ENCODE measurements around the gene NOG.

NOG gene

GRCh38 chr17:56602292-56603130 lies 9.0 kb downstream of the NOG start:
- no peak overlapping the region for H3K4me3 ChIP-seq (ENCODE audit: low read depth, low read length)
- TF ChIP-seq CTCF (IDR thresholded peaks at IDR 0.05; ENCODE audit: control insufficient read depth, extremely low read depth, insufficient read depth): no peak
- no peak for DNase-seq (ENCODE audit: low read depth)

- H3K4me3 ChIP-seq (ENCODE audit: low read depth, low read length): no peak overlapping the region
- no peak for TF ChIP-seq CTCF (IDR thresholded peaks at IDR 0.05; ENCODE audit: control insufficient read depth, extremely low read depth, insufficient read depth)
- no peak for DNase-seq (ENCODE audit: low read depth)
Observed at GRCh38 chr17:56603486-56604238, 10.2 kb downstream of the NOG start.

GRCh38 chr17:56604691-56605290 lies 11.3 kb downstream of the NOG start:
- no peak for TF ChIP-seq CTCF (IDR thresholded peaks at IDR 0.05; ENCODE audit: control insufficient read depth, extremely low read depth, insufficient read depth)
- no peak overlapping the region for H3K4me3 ChIP-seq (ENCODE audit: low read depth, low read length)
- no peak for DNase-seq (ENCODE audit: low read depth)

- H3K4me3 ChIP-seq (ENCODE audit: low read depth, low read length): no peak overlapping the region
- no peak for TF ChIP-seq CTCF (IDR thresholded peaks at IDR 0.05; ENCODE audit: control insufficient read depth, extremely low read depth, insufficient read depth)
- no peak for DNase-seq (ENCODE audit: low read depth)
Observed at GRCh38 chr17:56608944-56609343, 15.4 kb downstream of the NOG start.

- H3K4me3 ChIP-seq (ENCODE audit: low read depth, low read length): no peak overlapping the region
- no peak for TF ChIP-seq CTCF (IDR thresholded peaks at IDR 0.05; ENCODE audit: control insufficient read depth, extremely low read depth, insufficient read depth)
- DNase-seq (ENCODE audit: low read depth): no peak
Observed at GRCh38 chr17:56610321-56610720, 16.8 kb downstream of the NOG start.

GRCh38 chr17:56613131-56613530 lies 19.6 kb downstream of the NOG start:
- TF ChIP-seq CTCF (IDR thresholded peaks at IDR 0.05; ENCODE audit: control insufficient read depth, extremely low read depth, insufficient read depth): no peak
- H3K4me3 ChIP-seq (ENCODE audit: low read depth, low read length): no peak overlapping the region
- no peak for DNase-seq (ENCODE audit: low read depth)
